Measurements from ENCODE around the gene ENC1.

DNA sequence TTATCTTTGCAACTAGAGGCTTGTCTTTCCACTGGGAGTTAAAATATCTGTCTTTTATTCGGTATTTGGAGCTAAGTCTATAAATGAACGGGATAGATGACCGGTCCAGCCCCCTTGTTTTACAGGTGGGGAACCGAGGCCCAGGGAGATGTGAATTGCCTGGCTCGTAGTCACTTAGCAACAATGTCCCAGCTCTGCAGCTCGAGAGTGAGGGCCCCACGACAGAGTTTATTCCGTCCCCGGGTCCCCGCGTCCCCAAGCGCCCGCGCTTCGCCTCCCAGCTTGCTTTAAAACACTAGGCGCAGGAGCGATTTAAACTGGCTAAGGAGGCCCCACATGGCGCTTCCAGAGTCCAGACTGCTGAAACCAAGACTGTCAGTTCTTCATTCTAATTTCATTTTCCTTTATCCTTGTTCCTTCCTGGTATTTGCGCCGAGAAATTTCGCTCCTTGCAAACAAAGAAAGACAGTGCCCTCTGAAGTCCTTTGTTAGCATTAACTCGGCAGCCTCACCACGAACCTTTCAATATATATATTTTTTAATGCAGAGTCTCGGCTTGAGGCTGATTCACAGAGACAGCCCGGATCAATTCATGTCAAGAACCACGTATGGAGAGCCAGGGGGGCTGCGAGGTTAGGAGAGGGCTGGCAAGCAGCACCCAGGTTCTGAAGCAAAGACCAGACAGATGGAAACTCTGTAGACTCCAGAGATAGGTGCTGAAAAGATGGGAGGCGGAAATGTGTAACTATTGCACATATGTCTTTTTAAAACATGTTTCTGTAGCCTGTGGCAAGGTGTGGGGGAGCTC, 1.4 kb upstream of the ENC1 start:
- TF ChIP-seq POLR2A (IDR thresholded peaks at IDR 0.05), result no peak
- TF ChIP-seq, protein P1, sequence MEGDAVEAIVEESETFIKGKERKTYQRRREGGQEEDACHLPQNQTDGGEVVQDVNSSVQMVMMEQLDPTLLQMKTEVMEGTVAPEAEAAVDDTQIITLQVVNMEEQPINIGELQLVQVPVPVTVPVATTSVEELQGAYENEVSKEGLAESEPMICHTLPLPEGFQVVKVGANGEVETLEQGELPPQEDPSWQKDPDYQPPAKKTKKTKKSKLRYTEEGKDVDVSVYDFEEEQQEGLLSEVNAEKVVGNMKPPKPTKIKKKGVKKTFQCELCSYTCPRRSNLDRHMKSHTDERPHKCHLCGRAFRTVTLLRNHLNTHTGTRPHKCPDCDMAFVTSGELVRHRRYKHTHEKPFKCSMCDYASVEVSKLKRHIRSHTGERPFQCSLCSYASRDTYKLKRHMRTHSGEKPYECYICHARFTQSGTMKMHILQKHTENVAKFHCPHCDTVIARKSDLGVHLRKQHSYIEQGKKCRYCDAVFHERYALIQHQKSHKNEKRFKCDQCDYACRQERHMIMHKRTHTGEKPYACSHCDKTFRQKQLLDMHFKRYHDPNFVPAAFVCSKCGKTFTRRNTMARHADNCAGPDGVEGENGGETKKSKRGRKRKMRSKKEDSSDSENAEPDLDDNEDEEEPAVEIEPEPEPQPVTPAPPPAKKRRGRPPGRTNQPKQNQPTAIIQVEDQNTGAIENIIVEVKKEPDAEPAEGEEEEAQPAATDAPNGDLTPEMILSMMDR (IDR thresholded peaks at IDR 0.05), result peak; percentile 25 to 42
- no peak for TF ChIP-seq POLR2AphosphoS5 (IDR thresholded peaks at IDR 0.05)

Measured in suprapubic skin (tissue), 4 donors.